ENCODE results near the gene TOLLIP.

TOLLIP gene

DNA sequence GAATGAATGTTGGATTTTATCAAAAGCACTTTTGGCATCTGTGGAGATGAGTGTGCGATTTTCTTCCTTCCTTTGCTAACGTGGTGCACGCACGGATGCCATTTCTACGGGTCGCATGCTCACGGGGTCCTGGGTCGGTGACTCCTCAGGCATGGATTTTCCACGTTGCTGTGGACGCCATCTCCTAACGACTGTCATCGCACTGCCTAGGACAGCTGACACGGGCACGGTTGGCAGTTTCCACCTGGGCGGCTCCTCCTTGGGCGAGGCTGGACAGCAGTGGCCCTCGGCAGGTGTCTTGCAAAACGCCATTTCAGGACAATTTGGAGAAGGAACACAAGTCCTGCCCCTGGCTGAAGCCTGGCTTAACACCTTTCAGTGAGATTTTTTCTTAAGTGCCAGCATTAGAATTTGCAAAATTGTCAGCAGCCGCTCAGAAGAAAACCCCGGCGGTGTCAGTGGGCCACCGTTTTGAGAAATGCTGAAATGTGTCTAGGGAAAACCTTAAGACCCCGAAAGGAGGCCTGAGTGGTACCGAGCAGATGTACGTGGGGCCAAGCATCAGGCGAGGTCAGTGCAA, 34.7 kb upstream of the TOLLIP start:
- H3K4me1 ChIP-seq (ENCODE audit: control insufficient read depth, insufficient read depth, low read length): no peaks in the 10 kb centered on the region
- H3K36me3 ChIP-seq (ENCODE audit: control insufficient read depth in 2 of 2, insufficient read depth in 1 of 2, low read length in 2 of 2): no peaks in the 10 kb centered on the region
- TF ChIP-seq ZNF596 (tag by site-specific recombination; IDR thresholded peaks at IDR 0.05) (no peak), ZNF433 (tag by site-specific recombination; IDR thresholded peaks at IDR 0.05; ENCODE audit: low read depth) (no peak), MYNN (tag by site-specific recombination; IDR thresholded peaks at IDR 0.05; ENCODE audit: borderline replicate concordance) (no peak), SALL2 (tag by site-specific recombination; IDR thresholded peaks at IDR 0.05; ENCODE audit: borderline replicate concordance) (no peak), ZNF501 (tag by site-specific recombination; IDR thresholded peaks at IDR 0.05) (no peak), ZNF629 (tag by site-specific recombination; IDR thresholded peaks at IDR 0.05) (no peak), ZNF138 (tag by site-specific recombination; IDR thresholded peaks at IDR 0.05; ENCODE audit: borderline replicate concordance) (no peak), ZNF155 (tag by site-specific recombination; IDR thresholded peaks at IDR 0.05) (no peak), ZNF133 (tag by site-specific recombination; IDR thresholded peaks at IDR 0.05) (no peak), ZNF843 (tag by site-specific recombination; IDR thresholded peaks at IDR 0.05) (no peak), TCF7L2 (IDR thresholded peaks at IDR 0.05; ENCODE audit: borderline replicate concordance, low read depth, low read length) (no peak)
- TF ChIP-seq, protein P1, sequence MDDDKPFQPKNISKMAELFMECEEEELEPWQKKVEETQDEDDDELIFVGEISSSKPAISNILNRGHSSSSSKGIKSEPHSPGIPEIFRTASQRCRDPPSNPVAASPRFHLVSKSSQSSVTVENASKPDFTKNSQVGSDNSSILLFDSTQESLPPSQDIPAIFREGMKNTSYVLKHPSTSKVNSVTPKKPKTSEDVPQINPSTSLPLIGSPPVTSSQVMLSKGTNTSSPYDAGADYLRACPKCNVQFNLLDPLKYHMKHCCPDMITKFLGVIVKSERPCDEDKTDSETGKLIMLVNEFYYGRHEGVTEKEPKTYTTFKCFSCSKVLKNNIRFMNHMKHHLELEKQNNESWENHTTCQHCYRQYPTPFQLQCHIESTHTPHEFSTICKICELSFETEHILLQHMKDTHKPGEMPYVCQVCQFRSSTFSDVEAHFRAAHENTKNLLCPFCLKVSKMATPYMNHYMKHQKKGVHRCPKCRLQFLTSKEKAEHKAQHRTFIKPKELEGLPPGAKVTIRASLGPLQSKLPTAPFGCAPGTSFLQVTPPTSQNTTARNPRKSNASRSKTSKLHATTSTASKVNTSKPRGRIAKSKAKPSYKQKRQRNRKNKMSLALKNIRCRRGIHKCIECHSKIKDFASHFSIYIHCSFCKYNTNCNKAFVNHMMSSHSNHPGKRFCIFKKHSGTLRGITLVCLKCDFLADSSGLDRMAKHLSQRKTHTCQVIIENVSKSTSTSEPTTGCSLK (tag by site-specific recombination; IDR thresholded peaks at IDR 0.05): no peak
- TF ChIP-seq, protein P2, sequence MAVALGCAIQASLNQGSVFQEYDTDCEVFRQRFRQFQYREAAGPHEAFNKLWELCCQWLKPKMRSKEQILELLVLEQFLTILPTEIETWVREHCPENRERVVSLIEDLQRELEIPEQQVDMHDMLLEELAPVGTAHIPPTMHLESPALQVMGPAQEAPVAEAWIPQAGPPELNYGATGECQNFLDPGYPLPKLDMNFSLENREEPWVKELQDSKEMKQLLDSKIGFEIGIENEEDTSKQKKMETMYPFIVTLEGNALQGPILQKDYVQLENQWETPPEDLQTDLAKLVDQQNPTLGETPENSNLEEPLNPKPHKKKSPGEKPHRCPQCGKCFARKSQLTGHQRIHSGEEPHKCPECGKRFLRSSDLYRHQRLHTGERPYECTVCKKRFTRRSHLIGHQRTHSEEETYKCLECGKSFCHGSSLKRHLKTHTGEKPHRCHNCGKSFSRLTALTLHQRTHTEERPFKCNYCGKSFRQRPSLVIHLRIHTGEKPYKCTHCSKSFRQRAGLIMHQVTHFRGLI (tag by site-specific recombination; IDR thresholded peaks at IDR 0.05): no peak
- CTCF ChIA-PET: no interaction called here
- H3K4me3 ChIP-seq (ENCODE audit: low read depth, low read length): no peak overlapping the region
- no peak overlapping the region for H3K27ac ChIP-seq (ENCODE audit: extremely low read depth, low read depth, low read length)
- POLR2A ChIA-PET: no interaction called here
- no peaks in the 10 kb centered on the region for H3K9me3 ChIP-seq (ENCODE audit: control insufficient read depth, insufficient read depth, low read depth, low read length)

DNA sequence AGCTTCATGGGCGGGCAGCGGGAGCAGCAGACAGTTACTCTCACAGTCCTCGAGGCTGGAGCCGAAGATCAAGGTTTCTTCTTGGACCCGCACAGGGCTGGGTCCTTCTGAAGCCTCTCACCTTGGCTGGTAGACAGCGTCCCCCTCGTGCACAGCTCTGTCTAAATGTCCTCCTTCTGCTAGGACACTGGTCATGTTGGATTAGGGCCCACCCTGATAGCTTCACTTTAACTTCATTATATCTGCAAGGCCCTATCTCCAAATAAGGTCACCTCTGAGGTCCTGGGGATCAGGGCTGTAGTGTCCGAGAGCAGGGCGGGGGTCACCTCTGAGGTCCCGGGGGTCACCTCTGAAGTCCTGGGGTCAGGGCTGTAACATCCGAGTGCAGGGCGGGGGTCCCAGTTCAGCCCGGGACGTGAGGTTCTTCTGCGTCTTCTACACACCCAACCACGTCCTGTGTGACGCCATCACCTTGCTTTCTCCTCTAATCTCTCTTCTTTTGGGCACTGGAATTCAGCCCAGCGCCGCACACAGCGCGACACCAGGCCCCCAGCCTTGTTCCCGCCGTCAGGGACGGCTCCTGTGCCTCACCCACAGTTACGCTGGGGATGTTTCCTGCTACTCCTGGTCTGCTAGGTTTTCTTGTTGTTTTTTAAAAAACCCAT, 34.1 kb upstream of the TOLLIP start:
- ChIA-PET POLR2A (no interaction called here), CTCF (no interaction called here)
- Histone ChIP-seq H3K4me3 (ENCODE audit: low read depth, low read length) (no peak overlapping the region), H3K36me3 (ENCODE audit: control insufficient read depth in 2 of 2, insufficient read depth in 1 of 2, low read length in 2 of 2) (no peaks in the 10 kb centered on the region), H3K9me3 (ENCODE audit: control insufficient read depth, insufficient read depth, low read depth, low read length) (no peaks in the 10 kb centered on the region), H3K27ac (ENCODE audit: extremely low read depth, low read depth, low read length) (no peak overlapping the region), H3K4me1 (ENCODE audit: control insufficient read depth, insufficient read depth, low read length) (no peaks in the 10 kb centered on the region)
- no peak for TF ChIP-seq ZNF391 (tag by site-specific recombination; IDR thresholded peaks at IDR 0.05; ENCODE audit: borderline replicate concordance, low read depth)
- TF ChIP-seq ZNF558 (tag by site-specific recombination; IDR thresholded peaks at IDR 0.05): no peak
- TF ChIP-seq ZNF830 (tag by site-specific recombination; IDR thresholded peaks at IDR 0.05; ENCODE audit: low read depth): no peak
- TF ChIP-seq YY1 (tag by site-specific recombination; IDR thresholded peaks at IDR 0.05): no peak
- no peak for TF ChIP-seq ZNF121 (tag by site-specific recombination; IDR thresholded peaks at IDR 0.05)
- TF ChIP-seq ZNF184 (tag by site-specific recombination; IDR thresholded peaks at IDR 0.05): no peak
- TF ChIP-seq BCL11A (tag by site-specific recombination; IDR thresholded peaks at IDR 0.05; ENCODE audit: low read depth): no peak
- TF ChIP-seq ZNF629 (tag by site-specific recombination; IDR thresholded peaks at IDR 0.05): no peak
- TF ChIP-seq, protein P3, sequence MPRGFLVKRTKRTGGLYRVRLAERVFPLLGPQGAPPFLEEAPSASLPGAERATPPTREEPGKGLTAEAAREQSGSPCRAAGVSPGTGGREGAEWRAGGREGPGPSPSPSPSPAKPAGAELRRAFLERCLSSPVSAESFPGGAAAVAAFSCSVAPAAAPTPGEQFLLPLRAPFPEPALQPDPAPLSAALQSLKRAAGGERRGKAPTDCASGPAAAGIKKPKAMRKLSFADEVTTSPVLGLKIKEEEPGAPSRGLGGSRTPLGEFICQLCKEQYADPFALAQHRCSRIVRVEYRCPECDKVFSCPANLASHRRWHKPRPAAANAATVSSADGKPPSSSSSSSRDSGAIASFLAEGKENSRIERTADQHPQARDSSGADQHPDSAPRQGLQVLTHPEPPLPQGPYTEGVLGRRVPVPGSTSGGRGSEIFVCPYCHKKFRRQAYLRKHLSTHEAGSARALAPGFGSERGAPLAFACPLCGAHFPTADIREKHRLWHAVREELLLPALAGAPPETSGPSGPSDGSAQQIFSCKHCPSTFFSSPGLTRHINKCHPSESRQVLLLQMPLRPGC (tag by site-specific recombination; IDR thresholded peaks at IDR 0.05): no peak
- TF ChIP-seq MYNN (tag by site-specific recombination; IDR thresholded peaks at IDR 0.05; ENCODE audit: borderline replicate concordance): no peak
- no peak for TF ChIP-seq ZNF366 (tag by site-specific recombination; conservative IDR thresholded peaks at IDR 0.05)
- TF ChIP-seq ZNF350 (tag by site-specific recombination; IDR thresholded peaks at IDR 0.05): no peak
- no peak for TF ChIP-seq ZNF302 (tag by site-specific recombination; IDR thresholded peaks at IDR 0.05; ENCODE audit: low read depth)
- TF ChIP-seq, protein P4, sequence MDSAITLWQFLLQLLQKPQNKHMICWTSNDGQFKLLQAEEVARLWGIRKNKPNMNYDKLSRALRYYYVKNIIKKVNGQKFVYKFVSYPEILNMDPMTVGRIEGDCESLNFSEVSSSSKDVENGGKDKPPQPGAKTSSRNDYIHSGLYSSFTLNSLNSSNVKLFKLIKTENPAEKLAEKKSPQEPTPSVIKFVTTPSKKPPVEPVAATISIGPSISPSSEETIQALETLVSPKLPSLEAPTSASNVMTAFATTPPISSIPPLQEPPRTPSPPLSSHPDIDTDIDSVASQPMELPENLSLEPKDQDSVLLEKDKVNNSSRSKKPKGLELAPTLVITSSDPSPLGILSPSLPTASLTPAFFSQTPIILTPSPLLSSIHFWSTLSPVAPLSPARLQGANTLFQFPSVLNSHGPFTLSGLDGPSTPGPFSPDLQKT (IDR thresholded peaks at IDR 0.05; ENCODE audit: borderline replicate concordance, low read depth, low read length): no peak

All from HEK293 (cell line).